Measurements from ENCODE around the gene PLAAT5.
"Not testable (repeated sequence)": the region's sequence is repeated elsewhere in the genome, so short reads cannot be mapped to it uniquely, and the experiment has no call there.

The PLAAT5 gene

DNA sequence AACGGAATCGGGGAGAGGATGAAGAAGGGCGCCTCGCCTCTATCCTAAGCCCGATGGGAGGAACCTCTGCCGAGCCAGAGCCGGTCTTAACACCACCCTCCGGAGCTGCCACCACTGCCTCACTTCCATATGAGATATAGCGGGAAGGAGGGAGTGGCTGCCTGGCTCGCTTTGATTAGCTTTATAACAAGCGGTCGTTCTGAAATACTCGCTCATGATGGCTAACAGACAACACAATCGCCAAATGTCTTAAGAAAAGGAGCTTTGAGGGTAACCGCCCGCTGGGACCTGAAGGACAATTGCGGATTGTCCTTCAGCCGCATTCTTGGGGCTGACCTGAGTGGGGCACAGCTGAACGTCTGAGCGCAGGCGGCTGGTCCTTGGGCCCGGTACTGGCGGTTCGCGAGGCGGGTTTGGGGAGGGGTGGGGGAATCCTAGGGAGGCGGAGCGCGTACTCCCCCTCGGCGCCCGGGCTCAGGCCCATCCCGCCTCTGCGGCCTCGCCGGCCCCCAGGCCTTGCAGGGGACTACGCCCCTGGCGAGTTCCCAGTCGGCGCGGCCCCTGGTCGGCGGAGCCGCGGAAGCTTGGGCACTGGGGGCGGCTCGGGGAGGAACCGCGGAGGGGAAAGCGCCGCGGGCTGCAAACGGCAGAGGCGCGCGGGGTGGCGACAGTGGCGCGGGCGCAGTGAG is at the start of gene PLAAT5:
Gene PLAAT5 (minus strand): TSS at position 617 of the 689 bp plus-strand sequence. CDS start 133 bp downstream, at position 484.
- peak; percentile 15 for DNase-seq

DNA sequence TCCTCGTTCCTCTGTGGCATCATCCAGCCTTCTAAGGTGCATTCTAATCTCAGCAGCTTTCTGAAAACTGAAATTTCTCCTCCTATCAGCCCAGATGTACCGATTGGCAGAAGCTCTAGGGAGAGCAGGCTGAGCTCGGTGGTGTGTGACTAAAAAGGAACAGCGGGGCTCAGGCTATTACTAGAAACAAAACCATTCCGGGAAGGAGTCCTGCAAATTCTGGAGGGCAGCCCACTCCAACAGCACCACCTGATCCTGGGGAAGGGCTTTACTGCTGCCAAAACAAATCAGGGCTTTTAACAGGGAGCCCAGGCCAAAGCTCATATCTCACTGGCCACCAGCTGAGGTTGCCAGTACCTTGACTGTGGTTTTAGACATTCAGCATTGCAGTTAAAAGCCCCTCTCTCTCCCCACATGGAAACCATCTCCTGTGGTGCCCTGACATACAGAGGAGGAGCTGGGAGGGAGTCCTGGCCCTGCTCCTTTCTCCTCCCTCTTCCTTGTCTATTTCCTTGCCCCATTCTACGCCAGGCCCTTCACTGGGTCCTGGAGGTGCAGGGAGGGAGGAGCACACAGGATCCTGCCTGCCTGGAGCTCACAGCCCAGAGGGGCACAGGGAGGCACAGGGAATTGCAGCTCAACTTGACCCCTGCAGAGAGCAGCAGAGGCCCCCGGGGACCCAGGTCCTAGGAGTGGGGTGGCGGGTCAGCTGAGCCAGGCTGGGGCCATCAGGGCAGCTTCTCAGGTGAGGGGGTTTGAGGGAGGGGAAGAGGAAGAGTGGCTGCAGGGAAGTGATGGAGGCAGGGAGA is 46.5 kb upstream of the PLAAT5 start:
- DNase-seq = no peak

DNA sequence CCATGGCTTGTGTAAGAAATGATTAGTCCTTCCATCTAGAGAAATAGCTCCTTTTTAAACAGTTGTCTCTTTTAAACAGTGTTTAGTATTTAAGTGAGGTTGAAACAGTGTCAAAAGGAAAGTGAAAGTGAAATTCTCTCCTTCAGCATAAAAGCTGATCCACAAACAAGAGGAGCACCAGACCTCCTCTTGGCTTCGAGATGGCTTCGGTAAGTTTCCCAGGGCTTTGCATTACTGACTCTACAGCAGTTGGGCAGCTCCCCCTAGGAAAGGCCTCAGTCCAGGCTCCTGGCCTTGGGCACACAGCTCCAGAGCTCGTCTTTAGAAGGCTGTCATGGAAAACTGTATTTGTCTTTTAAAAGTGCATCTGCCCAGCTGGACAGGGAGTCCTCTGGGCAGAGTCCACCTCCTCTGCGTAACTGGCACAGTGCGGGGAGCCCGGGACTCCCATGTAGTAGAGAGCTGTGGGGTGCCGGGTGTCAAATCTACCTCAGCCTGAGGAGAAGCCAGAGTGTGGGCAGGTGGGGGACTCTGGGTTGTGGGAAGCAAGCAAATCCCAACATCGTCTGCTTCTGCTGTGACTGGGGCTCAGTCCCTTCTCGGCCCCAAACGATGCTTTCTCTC is 45.8 kb upstream of the PLAAT5 start, which contains the start of gene PLAAT4:
Gene PLAAT4 (plus strand): TSS at position 140 of the 624 bp plus-strand sequence. CDS start 61 bp downstream, at position 201.
- peak; percentile 72 for DNase-seq

DNA sequence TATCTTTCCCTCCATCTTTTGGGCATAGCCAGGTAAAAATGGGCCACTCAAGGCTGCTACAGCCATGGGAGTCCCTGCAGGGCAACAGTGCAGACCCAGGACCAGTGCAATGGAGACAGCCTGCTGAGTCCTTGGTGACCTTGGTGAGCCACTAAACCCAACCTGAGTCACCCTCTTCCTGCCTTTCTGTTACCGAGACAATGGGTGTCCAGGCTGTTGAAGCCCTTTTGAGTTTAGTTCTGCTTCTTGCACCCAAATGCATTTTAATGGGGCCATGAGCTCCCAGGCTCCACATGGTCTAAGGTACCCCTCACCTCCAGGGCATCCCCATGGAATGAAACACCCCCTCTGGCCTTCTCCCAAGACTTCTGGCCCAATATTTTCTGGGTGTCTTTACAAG is 44.8 kb upstream of the PLAAT5 start:
- peak; percentile 47 for DNase-seq

- peak; percentile 50 for DNase-seq
Observed at GRCh38 chr11:63534895-63535461, 44.0 kb upstream of the PLAAT5 start.

GRCh38 chr11:63534076-63534475 is 43.1 kb upstream of the PLAAT5 start:
- DNase-seq = no peak

GRCh38 chr11:63532799-63533475 is 42.0 kb upstream of the PLAAT5 start:
- DNase-seq = no peak

- DNase-seq = no peak
Observed at GRCh38 chr11:63532117-63532516, 41.1 kb upstream of the PLAAT5 start.

DNA sequence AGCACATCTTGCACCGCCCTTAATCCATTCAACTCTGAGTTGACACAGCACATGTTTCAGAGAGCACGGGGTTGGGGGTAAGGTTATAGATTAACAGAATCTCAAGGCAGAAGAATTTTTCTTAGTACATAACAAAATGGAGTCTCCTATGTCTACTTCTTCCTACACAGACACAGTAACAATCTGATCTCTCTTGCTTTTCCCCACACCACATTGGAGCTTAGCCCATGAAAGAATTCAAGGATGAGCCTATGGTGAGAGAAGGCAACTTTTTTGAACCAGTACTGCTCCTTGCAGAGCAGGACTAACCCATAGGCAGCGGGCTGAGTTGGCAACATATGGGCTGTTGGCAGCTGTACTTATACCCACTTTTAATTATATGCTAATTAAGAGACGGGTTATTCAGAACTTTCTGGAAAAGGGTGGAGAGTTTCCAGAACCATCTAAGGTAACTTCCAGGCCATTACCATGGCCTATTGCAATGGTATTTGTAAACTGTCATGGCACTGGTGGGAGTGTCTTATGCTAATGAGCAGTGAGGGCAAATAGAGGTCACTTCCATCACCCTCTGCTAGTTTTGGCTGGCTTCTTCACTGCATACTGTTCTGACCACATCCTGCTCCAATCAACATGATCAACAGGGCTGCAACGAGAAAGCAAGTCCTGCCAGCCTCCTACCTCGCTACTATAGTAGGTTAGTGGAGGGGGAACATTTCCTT is 40.3 kb upstream of the PLAAT5 start:
- DNase-seq = peak; percentile 88

GRCh38 chr11:63530021-63530420 is 39.1 kb upstream of the PLAAT5 start:
- no peak for DNase-seq

GRCh38 chr11:63529373-63529772 is 38.4 kb upstream of the PLAAT5 start:
- not testable (repeated sequence) for DNase-seq

- not testable (repeated sequence) for DNase-seq
Observed at GRCh38 chr11:63528729-63529278, 37.8 kb upstream of the PLAAT5 start.

DNA sequence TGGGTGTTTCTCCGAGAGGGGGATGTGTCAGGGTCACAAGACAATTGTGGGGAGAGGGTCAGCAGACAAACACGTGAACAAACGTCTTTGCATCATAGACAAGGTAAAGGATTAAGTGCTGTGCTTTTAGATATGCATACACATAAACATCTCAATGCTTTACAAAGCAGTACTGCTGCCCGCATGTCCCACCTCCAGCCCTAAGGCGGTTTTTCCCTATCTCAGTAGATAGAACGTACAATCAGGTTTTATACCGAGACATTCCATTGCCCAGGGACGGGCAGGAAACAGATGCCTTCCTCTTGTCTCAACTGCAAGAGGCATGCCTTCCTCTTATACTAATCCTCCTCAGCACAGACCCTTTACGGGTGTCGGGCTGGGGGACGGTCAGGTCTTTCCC is 37.2 kb upstream of the PLAAT5 start:
- DNase-seq = not testable (repeated sequence)

GRCh38 chr11:63527667-63528066 is 36.7 kb upstream of the PLAAT5 start:
- no peak for DNase-seq

DNA sequence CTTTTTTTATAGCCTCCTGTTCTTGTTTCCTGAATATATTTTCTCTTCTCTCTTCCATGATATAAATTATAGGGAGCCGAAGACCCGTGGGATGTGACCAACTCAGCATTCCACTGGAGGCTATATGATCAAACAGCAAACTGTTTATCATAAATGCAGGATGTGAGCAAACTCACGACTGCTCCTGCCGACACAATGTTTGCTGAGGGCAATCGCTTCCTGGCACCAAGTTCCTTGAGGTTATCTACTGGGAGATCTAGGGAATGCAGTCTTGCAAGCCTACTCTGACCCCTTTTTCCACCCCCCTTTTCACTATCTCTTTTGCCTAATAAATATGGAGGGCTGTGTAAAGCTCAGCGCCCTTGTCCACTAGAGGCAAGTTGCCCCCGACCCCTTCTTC is 32.2 kb upstream of the PLAAT5 start:
- DNase-seq = no peak

GRCh38 chr11:63521896-63522295 is 30.9 kb upstream of the PLAAT5 start:
- DNase-seq = no peak

DNA sequence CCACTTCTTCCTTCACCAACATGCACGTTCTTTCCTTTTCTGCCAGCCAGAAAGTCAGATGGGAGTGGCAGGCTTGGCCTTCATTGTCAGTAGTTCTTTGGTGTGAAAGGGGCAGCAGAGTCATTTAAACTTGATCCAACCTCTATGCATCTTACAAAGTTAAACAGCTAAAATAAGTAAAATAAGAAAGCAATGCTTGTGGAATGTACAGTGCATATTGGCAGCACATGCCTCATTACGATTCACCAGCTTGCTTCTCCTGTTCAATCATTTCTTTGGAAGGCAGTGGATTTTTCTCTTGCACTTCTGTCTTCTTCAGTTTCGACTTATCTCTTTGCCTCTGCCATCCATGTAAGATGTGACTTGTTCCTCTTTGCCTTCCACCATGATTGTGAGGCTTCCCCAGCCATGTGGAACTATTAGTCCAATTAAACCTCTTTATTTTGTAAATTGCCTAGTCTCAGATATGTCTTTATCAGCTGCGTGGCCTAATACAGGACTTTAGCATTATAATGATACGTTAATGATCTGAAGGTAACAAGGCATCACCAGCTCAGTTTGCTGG is 29.7 kb upstream of the PLAAT5 start:
- no peak for DNase-seq

GRCh38 chr11:63518548-63518947 is 27.6 kb upstream of the PLAAT5 start:
- DNase-seq = peak; percentile 49

GRCh38 chr11:63517156-63517555 is 26.2 kb upstream of the PLAAT5 start:
- DNase-seq = no peak

GRCh38 chr11:63516109-63516508 is 25.1 kb upstream of the PLAAT5 start:
- no peak for DNase-seq

DNA sequence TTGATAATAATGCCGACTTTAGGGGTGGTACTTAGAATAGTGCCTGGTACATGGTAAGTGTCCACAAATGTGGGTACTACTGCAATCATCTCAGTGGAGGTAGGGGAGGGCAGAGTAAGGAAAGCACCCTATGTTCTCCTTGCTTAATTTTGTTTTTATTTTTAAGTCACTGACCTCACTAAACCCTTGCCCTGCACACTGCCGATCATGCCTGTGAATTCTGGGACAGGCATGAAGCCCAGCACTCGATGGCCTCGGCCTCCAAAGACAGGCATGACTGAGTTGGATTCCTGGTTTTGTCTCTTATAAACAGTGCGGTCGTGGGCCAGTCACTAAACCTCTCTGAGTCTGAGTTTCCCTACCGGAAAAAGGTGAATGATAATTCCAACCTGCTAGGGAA is 21.8 kb upstream of the PLAAT5 start:
- no peak for DNase-seq

Data from CD4-positive, alpha-beta T cell treated with Interleukin-21 for 1 hour (primary cell).